VCaP (cell line): ENCODE results near the gene RUNX1.

Source experiments
- H3K27ac ChIP-seq: fragments of 450-650 bp; 2 replicates; pipeline ENCODE4 v1.5.1; 2017
- CTCF ChIP-seq: fragments of 450-650 bp; conservative IDR thresholded peaks from 2 replicates; pipeline ENCODE4 v1.5.1; 2017; ENCODE audit warnings: mild to moderate bottlenecking, moderate library complexity

Gene RUNX1

GRCh38 chr21:34827445-34828235 is 221.5 kb downstream of the RUNX1 start:
- H3K27ac ChIP-seq = no peak overlapping the region
- no peak for TF ChIP-seq CTCF

- TF ChIP-seq CTCF = no peak
- H3K27ac ChIP-seq = no peak overlapping the region
These were observed 222.3 kb downstream of the RUNX1 start for GRCh38 chr21:34826836-34827235.

- no peak overlapping the region for H3K27ac ChIP-seq
- TF ChIP-seq CTCF = no peak
These were observed 223.1 kb downstream of the RUNX1 start for GRCh38 chr21:34825948-34826548.

DNA sequence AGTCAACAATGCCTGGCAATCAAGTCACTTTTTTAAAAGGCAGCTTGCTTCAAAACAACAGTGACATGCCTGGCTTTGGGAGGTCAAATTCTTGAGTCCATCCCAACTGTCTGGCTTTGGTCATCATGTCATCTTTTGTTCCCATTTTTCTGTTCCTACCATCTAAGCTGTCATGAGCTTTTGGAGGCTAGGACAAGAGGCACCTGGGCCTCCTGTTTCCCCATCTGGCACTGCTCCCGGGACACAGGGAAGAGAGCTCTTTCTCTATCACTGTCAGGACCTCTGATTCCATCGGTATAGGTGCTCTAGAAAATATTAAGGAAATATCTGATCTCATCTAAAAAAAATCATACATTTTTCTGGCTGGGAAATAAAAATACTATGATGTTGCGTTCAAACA is 224.0 kb downstream of the RUNX1 start:
- no peak for TF ChIP-seq CTCF
- H3K27ac ChIP-seq = no peak overlapping the region

- TF ChIP-seq CTCF = no peak
- H3K27ac ChIP-seq = no peak overlapping the region
These were observed 224.8 kb downstream of the RUNX1 start for GRCh38 chr21:34824314-34824713.

- no peak for TF ChIP-seq CTCF
- H3K27ac ChIP-seq = peak overlapping the region; percentile 37
These were observed 226.2 kb downstream of the RUNX1 start for GRCh38 chr21:34822942-34823341.

DNA sequence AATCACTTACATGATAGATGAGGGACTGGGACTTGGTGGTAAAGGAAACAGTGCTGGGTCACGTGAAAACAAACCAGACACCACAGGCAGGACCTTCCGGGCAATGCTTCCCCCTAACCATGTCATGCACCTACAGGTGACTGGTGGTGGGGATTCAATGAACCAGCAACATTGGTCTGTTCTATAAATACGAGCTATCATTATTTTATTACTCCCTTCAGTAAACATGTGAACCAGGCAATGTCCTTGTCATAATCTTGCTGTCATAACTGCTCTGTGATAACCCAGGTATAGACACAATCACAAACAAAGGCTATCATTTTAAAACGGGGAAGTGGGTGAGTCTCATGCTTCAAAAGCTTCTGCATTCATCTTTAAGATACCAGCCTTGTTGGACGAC is 226.9 kb downstream of the RUNX1 start:
- H3K27ac ChIP-seq = peak overlapping the region; percentile 37

More for the DNA sequence above, 226.9 kb downstream of the RUNX1 start:
- TF ChIP-seq CTCF = no peak
